ENCODE measurements around the gene PIGZ.

The PIGZ gene

DNA sequence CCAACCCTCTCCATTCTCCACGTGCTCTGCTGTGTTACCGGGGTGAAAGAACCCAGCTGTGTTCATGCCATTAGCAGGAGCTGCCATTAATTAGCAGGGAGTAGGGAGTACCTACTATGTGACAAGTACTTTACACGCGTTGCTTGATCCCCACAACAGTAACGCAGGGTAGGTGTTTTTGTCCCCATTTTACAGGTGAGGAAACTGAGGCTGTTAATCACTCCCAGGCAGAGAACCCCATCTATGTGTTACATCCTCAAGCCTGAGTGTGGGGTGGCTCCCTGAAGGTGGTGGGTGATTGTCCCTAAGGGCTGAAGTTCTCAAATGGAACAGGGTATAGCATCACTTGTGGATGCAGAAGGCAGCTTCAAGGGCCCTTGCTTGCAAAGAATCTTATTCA lies 38.2 kb upstream of the PIGZ start:
- Mint-ChIP-seq H3K27ac (no peak overlapping the region), H3K4me1 (peaks cover 18% of the 10 kb centered on the region), H3K36me3 (peaks cover 14% of the 10 kb centered on the region), H3K27me3 (peaks cover 44% of the 10 kb centered on the region), H3K9me3 (no peaks in the 10 kb centered on the region), H3K4me3 (no peak overlapping the region)
- ATAC-seq = no peak

GRCh38 chr3:197006446-197006845 lies 37.8 kb upstream of the PIGZ start:
- Mint-ChIP-seq H3K4me1 (peaks cover 22% of the 10 kb centered on the region), H3K27ac (no peak overlapping the region), H3K36me3 (peaks cover 14% of the 10 kb centered on the region), H3K27me3 (peaks cover 44% of the 10 kb centered on the region), H3K9me3 (no peaks in the 10 kb centered on the region), H3K4me3 (no peak overlapping the region)
- no peak for ATAC-seq

DNA sequence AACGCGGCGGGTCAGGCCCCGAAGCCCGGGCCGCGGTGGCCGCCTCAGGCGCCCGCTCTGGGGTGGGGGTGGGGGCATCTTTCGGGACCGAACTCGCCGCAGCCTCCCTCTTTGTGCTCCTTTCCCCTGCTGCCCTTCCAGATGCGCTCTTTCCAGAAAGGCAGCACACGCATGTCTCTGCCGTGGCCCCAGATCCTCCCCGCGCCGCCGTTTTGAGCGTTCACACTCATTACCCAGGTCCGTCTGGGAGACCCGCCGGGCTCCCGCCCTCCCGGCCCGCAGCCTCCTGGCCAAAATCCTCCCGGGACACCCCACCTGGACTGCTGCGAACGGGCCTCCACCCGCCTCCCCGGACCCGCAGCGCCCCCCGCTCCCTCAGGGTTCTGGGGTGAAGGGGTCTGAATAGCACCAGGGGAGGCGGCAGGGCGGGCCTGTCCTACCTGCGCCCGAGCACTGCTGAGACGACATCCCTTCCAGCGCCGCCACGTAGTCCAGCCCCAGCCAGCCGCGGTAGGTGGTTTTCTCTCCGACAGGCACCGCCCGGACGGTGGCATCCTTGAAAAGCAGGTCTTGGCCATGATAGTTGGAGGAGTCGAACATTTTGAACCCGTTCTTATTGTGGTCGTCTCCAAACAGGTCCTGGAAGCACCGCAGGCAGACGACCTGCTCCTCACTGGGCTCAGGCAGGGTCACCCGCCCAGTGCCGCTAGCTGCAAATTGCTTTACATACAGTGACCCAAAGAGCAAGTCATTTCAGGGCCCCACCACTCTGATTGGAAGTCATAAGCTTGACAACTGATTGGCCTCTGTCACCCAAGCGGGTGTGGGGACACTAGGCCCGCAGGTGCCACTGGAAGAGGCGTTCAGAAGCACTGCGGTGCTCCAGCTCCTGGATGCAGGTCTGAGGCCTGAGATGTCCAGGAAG lies 35.1 kb upstream of the PIGZ start:
- Mint-ChIP-seq H3K36me3 (peaks cover 14% of the 10 kb centered on the region), H3K4me1 (peaks cover 25% of the 10 kb centered on the region), H3K4me3 (peak overlapping the region; percentile 86), H3K27me3 (peaks cover 22% of the 10 kb centered on the region), H3K27ac (peak overlapping the region; percentile 76), H3K9me3 (no peaks in the 10 kb centered on the region)
- ATAC-seq = peak; percentile 17

DNA sequence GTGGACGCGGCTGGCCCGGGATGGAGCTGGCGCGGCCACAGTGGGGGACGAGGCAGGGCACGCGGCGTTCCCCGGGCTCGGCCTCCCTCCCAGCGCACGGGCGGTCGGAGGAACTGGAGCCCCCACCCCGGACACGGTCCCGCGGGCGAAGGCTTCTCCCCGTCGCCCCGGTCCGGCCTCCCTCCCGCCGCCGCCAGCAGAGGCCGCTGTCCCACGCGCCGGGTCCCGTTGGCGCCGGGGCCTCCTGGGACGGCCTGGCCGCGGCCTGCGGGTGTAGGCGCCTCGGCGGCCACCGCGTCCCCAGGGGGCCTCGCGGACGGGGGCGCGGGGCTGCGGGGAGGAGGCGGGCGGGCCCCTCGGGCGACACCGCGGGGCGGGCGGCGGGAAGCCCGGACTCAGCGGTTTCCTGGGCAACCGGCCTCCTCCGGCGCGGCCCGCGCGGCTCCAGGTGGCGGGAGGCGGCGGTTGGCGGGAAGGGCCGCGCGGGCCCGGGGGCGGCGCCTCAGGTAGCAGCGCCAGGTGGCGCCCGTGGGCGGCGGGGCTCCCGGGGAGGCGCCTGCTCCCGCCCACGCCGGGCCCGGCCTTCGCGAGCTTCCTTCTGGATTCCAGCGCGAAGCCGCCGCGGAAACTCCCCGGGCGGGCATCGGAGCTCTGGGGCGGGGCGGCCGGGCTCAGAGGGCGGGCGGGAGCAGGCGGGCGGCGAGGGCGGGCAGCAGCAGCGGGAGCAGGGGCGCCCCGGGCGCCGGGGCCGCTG lies 34.2 kb upstream of the PIGZ start:
- peak overlapping the region; percentile 76 for H3K27ac Mint-ChIP-seq
- no peaks in the 10 kb centered on the region for H3K9me3 Mint-ChIP-seq

GRCh38 chr3:197001972-197002700 lies 33.5 kb upstream of the PIGZ start:
- Mint-ChIP-seq H3K9me3 (no peaks in the 10 kb centered on the region), H3K27me3 (peaks cover 21% of the 10 kb centered on the region), H3K4me1 (peaks cover 25% of the 10 kb centered on the region), H3K36me3 (peaks cover 14% of the 10 kb centered on the region), H3K4me3 (peak overlapping the region; percentile 74), H3K27ac (peak overlapping the region; percentile 57)
- peak; percentile 27 for ATAC-seq

More for the DNA sequence above, 34.2 kb upstream of the PIGZ start:
- peaks cover 21% of the 10 kb centered on the region for H3K27me3 Mint-ChIP-seq
- no peak overlapping the region for H3K4me3 Mint-ChIP-seq
- peaks cover 25% of the 10 kb centered on the region for H3K4me1 Mint-ChIP-seq
- ATAC-seq = peak; percentile 87
- H3K36me3 Mint-ChIP-seq = peaks cover 14% of the 10 kb centered on the region

GRCh38 chr3:197001106-197001971 lies 32.7 kb upstream of the PIGZ start:
- Mint-ChIP-seq H3K9me3 (no peaks in the 10 kb centered on the region), H3K27me3 (peaks cover 18% of the 10 kb centered on the region), H3K4me1 (peaks cover 25% of the 10 kb centered on the region), H3K27ac (peak overlapping the region; percentile 57), H3K36me3 (peaks cover 14% of the 10 kb centered on the region), H3K4me3 (peak overlapping the region; percentile 74)
- ATAC-seq = no peak

GRCh38 chr3:197000211-197000610 lies 31.6 kb upstream of the PIGZ start:
- H3K36me3 Mint-ChIP-seq = peaks cover 5% of the 10 kb centered on the region
- no peak overlapping the region for H3K27ac Mint-ChIP-seq
- no peak for ATAC-seq
- H3K4me1 Mint-ChIP-seq = peaks cover 25% of the 10 kb centered on the region
- H3K9me3 Mint-ChIP-seq = no peaks in the 10 kb centered on the region
- no peak overlapping the region for H3K4me3 Mint-ChIP-seq
- peaks cover 8% of the 10 kb centered on the region for H3K27me3 Mint-ChIP-seq

GRCh38 chr3:196998966-196999760 lies 30.5 kb upstream of the PIGZ start:
- Mint-ChIP-seq H3K27me3 (no peaks in the 10 kb centered on the region), H3K36me3 (no peaks in the 10 kb centered on the region), H3K27ac (no peak overlapping the region), H3K4me3 (no peak overlapping the region), H3K9me3 (no peaks in the 10 kb centered on the region), H3K4me1 (peaks cover 19% of the 10 kb centered on the region)
- no peak for ATAC-seq

DNA sequence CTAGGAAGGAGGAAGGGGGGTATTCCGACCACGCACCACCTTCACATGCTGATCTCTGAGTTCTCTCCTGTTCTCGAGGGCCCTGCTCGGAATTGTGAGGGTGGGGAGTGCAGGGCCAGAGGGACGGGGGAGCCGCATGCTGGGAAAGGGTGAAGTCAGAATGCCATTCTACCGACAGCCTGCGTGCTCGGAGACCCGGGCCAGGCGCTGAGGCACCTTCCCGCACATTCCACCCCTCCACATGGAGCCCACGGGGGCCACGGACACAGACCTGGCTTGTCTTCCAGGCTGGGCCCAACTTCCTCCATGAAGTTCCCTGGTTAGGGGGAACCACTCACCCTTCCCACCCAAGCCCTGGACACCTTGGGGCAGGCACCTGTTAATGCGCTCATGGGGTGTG lies 28.7 kb upstream of the PIGZ start:
- H3K27ac Mint-ChIP-seq = no peak overlapping the region
- ATAC-seq = no peak
- no peaks in the 10 kb centered on the region for H3K36me3 Mint-ChIP-seq
- no peak overlapping the region for H3K4me3 Mint-ChIP-seq
- no peaks in the 10 kb centered on the region for H3K27me3 Mint-ChIP-seq
- H3K4me1 Mint-ChIP-seq = peaks cover 13% of the 10 kb centered on the region
- no peaks in the 10 kb centered on the region for H3K9me3 Mint-ChIP-seq

- no peaks in the 10 kb centered on the region for H3K9me3 Mint-ChIP-seq
- no peak overlapping the region for H3K4me3 Mint-ChIP-seq
- no peaks in the 10 kb centered on the region for H3K27me3 Mint-ChIP-seq
- H3K27ac Mint-ChIP-seq = no peak overlapping the region
- no peaks in the 10 kb centered on the region for H3K36me3 Mint-ChIP-seq
- ATAC-seq = no peak
- peaks cover 10% of the 10 kb centered on the region for H3K4me1 Mint-ChIP-seq
Observed at GRCh38 chr3:196996454-196997265, 28.0 kb upstream of the PIGZ start.

DNA sequence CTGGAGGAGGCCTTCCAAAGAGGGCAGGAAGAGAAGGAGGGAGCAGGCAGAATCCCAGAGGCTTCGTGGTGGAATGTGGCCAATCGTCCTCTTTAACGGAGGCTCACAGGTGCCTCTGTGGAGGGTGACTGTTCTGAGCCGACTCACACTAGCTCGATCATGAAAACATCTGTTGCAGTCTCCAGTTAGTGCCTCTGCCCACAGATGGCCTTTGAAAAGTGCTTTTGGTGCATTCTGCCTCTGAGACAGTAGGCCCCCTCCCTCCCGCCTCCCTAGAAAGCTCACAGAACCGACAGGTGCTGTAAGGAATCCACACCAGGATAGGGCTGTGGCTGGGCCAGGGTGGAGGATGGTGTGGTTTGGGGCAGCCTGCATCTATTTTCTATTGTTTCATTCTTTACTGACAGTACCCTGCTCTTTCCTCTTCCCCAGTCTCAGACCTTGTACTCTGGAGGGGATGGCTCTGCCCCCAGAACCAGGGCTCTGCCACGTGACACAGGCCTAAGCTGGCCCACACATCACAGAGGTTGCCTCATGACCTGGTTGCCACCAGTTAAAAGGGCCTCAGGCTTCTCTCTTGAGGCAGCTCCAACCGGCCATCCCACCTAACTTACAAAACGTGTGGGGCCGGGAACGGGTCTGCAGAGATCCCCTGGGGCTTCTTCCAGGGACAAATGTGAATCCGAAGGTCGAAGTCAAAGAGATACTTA lies 27.2 kb upstream of the PIGZ start:
- no peak overlapping the region for H3K27ac Mint-ChIP-seq
- H3K4me3 Mint-ChIP-seq = no peak overlapping the region
- no peaks in the 10 kb centered on the region for H3K9me3 Mint-ChIP-seq
- no peaks in the 10 kb centered on the region for H3K36me3 Mint-ChIP-seq
- peaks cover 1% of the 10 kb centered on the region for H3K4me1 Mint-ChIP-seq
- no peak for ATAC-seq
- no peaks in the 10 kb centered on the region for H3K27me3 Mint-ChIP-seq

DNA sequence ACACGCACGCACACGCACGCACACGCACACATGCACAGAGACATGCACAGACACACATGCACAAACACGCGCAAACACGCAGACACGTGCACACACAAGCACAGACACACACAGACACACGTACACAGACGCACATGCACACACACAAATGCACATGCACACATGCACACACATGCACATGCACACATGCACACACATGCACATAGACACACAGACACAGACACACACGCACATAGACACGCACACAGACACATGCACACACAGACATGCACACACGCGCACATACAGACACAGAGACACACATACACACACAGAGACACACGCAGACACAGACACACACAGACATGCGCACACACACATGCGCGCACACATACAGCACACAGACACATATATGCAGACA lies 26.4 kb upstream of the PIGZ start:
- Mint-ChIP-seq H3K36me3 (no peaks in the 10 kb centered on the region), H3K27me3 (no peaks in the 10 kb centered on the region), H3K27ac (no peak overlapping the region), H3K4me3 (no peak overlapping the region), H3K4me1 (no peaks in the 10 kb centered on the region), H3K9me3 (no peaks in the 10 kb centered on the region)
- ATAC-seq = no peak

DNA sequence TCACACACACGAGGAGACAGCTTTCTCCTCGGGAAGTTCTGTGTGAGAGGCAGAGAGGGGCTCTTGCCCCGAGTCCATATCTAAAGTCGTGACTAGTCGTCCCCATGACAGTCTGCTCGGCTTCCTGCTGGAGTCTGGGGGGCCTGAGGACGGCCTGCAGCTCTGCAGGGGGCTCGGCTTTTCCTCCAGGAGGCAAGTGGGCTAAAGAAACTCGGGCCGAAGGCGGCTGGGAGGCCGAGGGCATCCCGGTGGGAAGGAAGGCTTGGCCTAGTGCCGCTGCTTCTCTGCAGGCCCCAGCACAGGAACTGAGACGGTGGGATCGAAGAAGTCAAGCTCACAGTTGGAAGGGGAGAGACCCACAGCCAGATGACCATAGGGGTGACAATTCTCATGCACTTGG lies 25.4 kb upstream of the PIGZ start:
- Mint-ChIP-seq H3K4me1 (no peaks in the 10 kb centered on the region), H3K27me3 (no peaks in the 10 kb centered on the region), H3K4me3 (no peak overlapping the region), H3K9me3 (no peaks in the 10 kb centered on the region), H3K36me3 (no peaks in the 10 kb centered on the region), H3K27ac (no peak overlapping the region)
- ATAC-seq = no peak
